Measurements from ENCODE around the gene CACNB2. TPM values are rescaled to one million over a fixed set of nuclear protein-coding genes. Genes with fewer than 3 reads are reported as not detected.

Gene CACNB2
- total RNA-seq, 2 donors from 2014 or later: 5.5 to 17.4 TPM

- H3K4me1 ChIP-seq (replicated peaks): no peaks in the 10 kb centered on the region
- no peak overlapping the region for H3K4me3 ChIP-seq
- no peak overlapping the region for H3K27ac ChIP-seq
- WGBS: 87% methylated on average over 4 of the region's 4 CpGs
- intact Hi-C loops (cut with DNase I): no loop called here
- H3K27me3 ChIP-seq (replicated peaks; ENCODE audit: insufficient read depth): no peaks in the 10 kb centered on the region
- no peak for TF ChIP-seq POLR2A (IDR thresholded peaks at IDR 0.05)
- TF ChIP-seq CTCF (IDR thresholded peaks at IDR 0.05): no peak
- no peak for TF ChIP-seq POLR2AphosphoS5 (IDR thresholded peaks at IDR 0.05)
- no peak for DNase-seq (ENCODE audit: low spot score)
- no peaks in the 10 kb centered on the region for H3K36me3 ChIP-seq
- H3K9me3 ChIP-seq: no peaks in the 10 kb centered on the region
These were observed 191.8 kb downstream of the CACNB2 start for GRCh38 chr10:18332048-18332447.

- Histone ChIP-seq H3K4me3 (no peak overlapping the region), H3K27me3 (replicated peaks; ENCODE audit: insufficient read depth) (no peaks in the 10 kb centered on the region), H3K9me3 (no peaks in the 10 kb centered on the region), H3K27ac (no peak overlapping the region), H3K4me1 (replicated peaks) (no peaks in the 10 kb centered on the region), H3K36me3 (no peaks in the 10 kb centered on the region)
- no peak for DNase-seq (ENCODE audit: low spot score)
- intact Hi-C loops (cut with DNase I): no loop called here
- TF ChIP-seq POLR2A (IDR thresholded peaks at IDR 0.05) (no peak), POLR2AphosphoS5 (IDR thresholded peaks at IDR 0.05) (no peak), CTCF (IDR thresholded peaks at IDR 0.05) (no peak)
- WGBS: 95% methylated on average over 1 of the region's 1 CpG
These were observed 192.3 kb downstream of the CACNB2 start for GRCh38 chr10:18332484-18332883.

GRCh38 chr10:18333621-18334020, 193.4 kb downstream of the CACNB2 start:
- no peaks in the 10 kb centered on the region for H3K27me3 ChIP-seq (replicated peaks; ENCODE audit: insufficient read depth)
- intact Hi-C loops (cut with DNase I): no loop called here
- H3K27ac ChIP-seq: no peak overlapping the region
- WGBS: 47% methylated on average over 5 of the region's 5 CpGs
- H3K9me3 ChIP-seq: no peaks in the 10 kb centered on the region
- no peak for DNase-seq (ENCODE audit: low spot score)
- H3K4me1 ChIP-seq (replicated peaks): no peaks in the 10 kb centered on the region
- H3K4me3 ChIP-seq: no peak overlapping the region
- no peaks in the 10 kb centered on the region for H3K36me3 ChIP-seq
- TF ChIP-seq POLR2AphosphoS5 (IDR thresholded peaks at IDR 0.05) (no peak), POLR2A (IDR thresholded peaks at IDR 0.05) (no peak), CTCF (IDR thresholded peaks at IDR 0.05) (no peak)

- H3K9me3 ChIP-seq: no peaks in the 10 kb centered on the region
- DNase-seq (ENCODE audit: low spot score): no peak
- H3K4me1 ChIP-seq (replicated peaks): no peaks in the 10 kb centered on the region
- no peak overlapping the region for H3K27ac ChIP-seq
- WGBS: 45% methylated on average over 8 of the region's 8 CpGs
- H3K4me3 ChIP-seq: no peak overlapping the region
- intact Hi-C loops (cut with DNase I): no loop called here
- no peaks in the 10 kb centered on the region for H3K27me3 ChIP-seq (replicated peaks; ENCODE audit: insufficient read depth)
- no peaks in the 10 kb centered on the region for H3K36me3 ChIP-seq
- TF ChIP-seq POLR2AphosphoS5 (IDR thresholded peaks at IDR 0.05): no peak
- no peak for TF ChIP-seq CTCF (IDR thresholded peaks at IDR 0.05)
- TF ChIP-seq POLR2A (IDR thresholded peaks at IDR 0.05): no peak
These were observed 194.1 kb downstream of the CACNB2 start for GRCh38 chr10:18334116-18334867.

- Histone ChIP-seq H3K27ac (no peak overlapping the region), H3K27me3 (replicated peaks; ENCODE audit: insufficient read depth) (no peaks in the 10 kb centered on the region), H3K4me1 (replicated peaks) (no peaks in the 10 kb centered on the region), H3K36me3 (no peaks in the 10 kb centered on the region), H3K9me3 (no peaks in the 10 kb centered on the region), H3K4me3 (peak overlapping the region in 1 of 2 donors; percentile 5)
- 22% methylated on average over 13 of the region's 13 CpGs for WGBS
- intact Hi-C loops (cut with DNase I): no loop called here
- no peak for TF ChIP-seq POLR2A (IDR thresholded peaks at IDR 0.05)
- TF ChIP-seq POLR2AphosphoS5 (IDR thresholded peaks at IDR 0.05): no peak
- TF ChIP-seq CTCF (IDR thresholded peaks at IDR 0.05): no peak
- no peak for DNase-seq (ENCODE audit: low spot score)
These were observed 200.3 kb downstream of the CACNB2 start for GRCh38 chr10:18340496-18341051.

All from prostate gland (tissue), 2 donors.